Neural cell (in vitro differentiated cells): ENCODE measurements around the gene LRRC15. TPM values are rescaled to one million over a fixed set of nuclear protein-coding genes. Genes with fewer than 3 reads are reported as not detected.

ENCODE experiments used
- H2AFZ ChIP-seq: fragments of 200-600, 300-800 bp; sonication (generic), shearing (Covaris generic); 2 replicates; pipeline ENCODE4 v1.6.0; 2014; ENCODE audit warnings: low read depth, mild to moderate bottlenecking, antibody characterized with exemption, low read length, moderate library complexity
- H3F3A ChIP-seq: fragments of 200-600 bp; shearing (Covaris generic); 2 replicates; pipeline ENCODE4 v1.6.1; 2016; ENCODE audit warnings: mild to moderate bottlenecking, moderate library complexity, mixed read lengths, antibody characterized with exemption, low read length; ENCODE audit not compliant: insufficient read depth, poor library complexity, severe bottlenecking
- H3K27ac ChIP-seq: fragments of 200-600, 300-800 bp; sonication (generic), shearing (Covaris generic); 2 replicates; pipeline ENCODE4 v1.5.1; 2014; ENCODE audit warnings: mild to moderate bottlenecking, low read length, moderate library complexity
- H3K27me3 ChIP-seq: fragments of 300-800, 200-600 bp; sonication (generic), shearing (Covaris generic); 2 replicates; pipeline ENCODE4 v1.6.0; 2014; ENCODE audit warnings: mild to moderate bottlenecking, low read depth, low read length, moderate library complexity; ENCODE audit not compliant: insufficient read depth
- H3K36me3 ChIP-seq: fragments of 300-800, 200-600 bp; sonication (generic), shearing (Covaris generic); 2 replicates; pipeline ENCODE4 v1.5.1; 2014; ENCODE audit warnings: mild to moderate bottlenecking, antibody characterized with exemption, low read length, moderate library complexity; ENCODE audit not compliant: insufficient read depth
- H3K4me2 ChIP-seq: fragments of 300-800, 200-600 bp; sonication (generic), shearing (Covaris generic); 2 replicates; pipeline ENCODE4 v1.6.0; 2014; ENCODE audit warnings: mild to moderate bottlenecking, low read length
- H3K4me3 ChIP-seq: fragments of 300-800, 200-600 bp; sonication (generic), shearing (Covaris generic); 2 replicates; pipeline ENCODE4 v1.5.1; 2014; ENCODE audit warnings: mild to moderate bottlenecking, low read length, moderate library complexity
- H3K79me2 ChIP-seq: fragments of 200-600 bp; shearing (Covaris generic); replicated peaks from 2 replicates; pipeline ENCODE4 v1.6.0; 2014; ENCODE audit warnings: mild to moderate bottlenecking, low read length, moderate library complexity; ENCODE audit not compliant: insufficient read depth
- H3K9ac ChIP-seq: fragments of 300-800, 200-600 bp; sonication (generic), shearing (Covaris generic); 2 replicates; pipeline ENCODE4 v1.6.1; 2016; ENCODE audit warnings: mild to moderate bottlenecking, low read length, mixed read lengths
- H3K9me2 ChIP-seq: fragments of 200-600 bp; shearing (Covaris generic); 2 replicates; pipeline ENCODE4 v1.6.1; 2016; ENCODE audit warnings: mild to moderate bottlenecking, low read length, mixed read lengths; ENCODE audit not compliant: insufficient read depth
- H3K9me3 ChIP-seq: fragments of 200-600, 300-800 bp; sonication (generic), shearing (Covaris generic); 2 replicates; pipeline ENCODE4 v1.6.1; 2016; ENCODE audit warnings: mild to moderate bottlenecking, mixed run types, low read length, moderate library complexity, mixed read lengths
- H4K20me1 ChIP-seq: fragments of 200-600 bp; shearing (Covaris generic); 2 replicates; pipeline ENCODE4 v1.6.1; 2016; ENCODE audit warnings: mild to moderate bottlenecking, mixed run types; ENCODE audit not compliant: insufficient read depth
- EP300 ChIP-seq: fragments of 450-650 bp; conservative IDR thresholded peaks from 2 replicates; pipeline ENCODE4 v1.6.1; 2014; ENCODE audit warnings: antibody characterized with exemption, mild to moderate bottlenecking, moderate library complexity; ENCODE audit not compliant: poor library complexity, severe bottlenecking
- EZH2 ChIP-seq: fragments of 200-600, 300-800 bp; shearing (Covaris generic), sonication (generic); IDR thresholded peaks from 2 replicates; pipeline ENCODE4 v1.6.1; 2014; ENCODE audit warnings: antibody characterized with exemption, low read length, borderline replicate concordance, mild to moderate bottlenecking; ENCODE audit not compliant: insufficient read depth, poor library complexity, severe bottlenecking
- MXI1 ChIP-seq: fragments of 450-650 bp; conservative IDR thresholded peaks from 2 replicates; pipeline ENCODE4 v1.6.1; 2014; ENCODE audit warnings: antibody characterized with exemption, mild to moderate bottlenecking; ENCODE audit not compliant: poor library complexity, severe bottlenecking
- POLR2AphosphoS5 ChIP-seq: IDR thresholded peaks from 2 replicates; pipeline ENCODE4 v1.6.1; 2012
- RAD21 ChIP-seq: fragments of 450-650 bp; conservative IDR thresholded peaks from 2 replicates; pipeline ENCODE4 v1.6.1; 2014; ENCODE audit warnings: antibody characterized with exemption, mild to moderate bottlenecking, moderate library complexity
- SMC3 ChIP-seq: fragments of 450-650 bp; conservative IDR thresholded peaks from 2 replicates; pipeline ENCODE4 v1.6.1; 2014; ENCODE audit warnings: antibody characterized with exemption, mild to moderate bottlenecking, moderate library complexity; ENCODE audit not compliant: poor library complexity
- TAF1 ChIP-seq: IDR thresholded peaks from 2 replicates; pipeline ENCODE4 v1.6.1; 2012; ENCODE audit warnings: low read depth
- polyA plus RNA-seq: library from polyadenylated mRNA; depleted of rRNA; stranded (reverse); fragments of >200 nt; gene quantifications from 2 replicates; pipeline ENCODE4 v1.2.3, GENCODE V29; 2014
- TF ChIP-seq, protein P1 (sequence below): IDR thresholded peaks from 2 replicates; pipeline ENCODE4 v1.6.1; 2012; ENCODE audit warnings: borderline replicate concordance
- TF ChIP-seq, protein P2 (sequence below): fragments of 450-650 bp; IDR thresholded peaks from 2 replicates; pipeline ENCODE4 v1.5.1; 2014; ENCODE audit warnings: antibody characterized with exemption, mild to moderate bottlenecking, moderate library complexity; ENCODE audit not compliant: poor library complexity, severe bottlenecking

Gene LRRC15
- polyA plus RNA-seq, 1 donor from 2014 or later: not detected

DNA sequence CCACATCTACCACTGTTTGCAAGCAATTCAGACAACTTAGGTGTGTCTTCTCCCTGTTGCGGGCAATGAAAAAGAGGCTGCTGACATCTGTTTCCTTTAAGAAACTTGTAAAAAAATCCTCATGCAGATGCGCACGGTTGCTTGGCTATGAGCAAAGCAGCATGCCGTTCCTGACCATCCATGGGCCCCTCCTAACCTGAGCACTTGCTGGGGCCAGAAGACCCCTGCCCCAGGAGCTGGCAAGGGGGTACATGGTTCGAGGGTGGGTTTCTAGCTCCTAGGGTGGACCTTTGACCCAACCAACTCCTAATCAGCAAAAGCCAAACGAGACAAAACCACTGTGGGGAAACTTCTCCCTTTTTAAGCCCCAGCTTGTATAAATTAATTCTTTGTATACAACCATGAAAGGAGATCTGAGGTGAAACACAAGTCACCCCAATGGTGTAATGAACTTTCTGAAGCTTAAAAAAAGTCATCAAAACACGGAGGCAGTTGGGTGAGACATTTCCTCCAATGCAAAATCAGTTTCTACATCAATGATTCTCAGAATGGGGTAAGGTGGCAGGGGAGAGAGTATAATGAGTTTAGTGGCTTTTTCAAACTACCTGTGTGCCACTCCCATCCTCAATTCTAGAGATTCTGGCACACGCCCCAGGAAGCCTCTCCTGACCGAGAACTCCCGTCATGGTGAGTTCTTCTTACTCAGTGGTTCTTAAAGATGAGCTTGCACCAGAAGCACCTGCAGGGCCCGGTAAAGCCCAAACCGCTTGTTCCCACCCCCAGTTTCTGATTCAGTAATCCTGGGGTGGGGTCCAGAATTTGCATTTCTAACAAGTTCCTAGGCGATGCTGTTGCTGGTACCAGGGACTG lies 62.5 kb downstream of the LRRC15 start:
- no peaks in the 10 kb centered on the region for H3K79me2 ChIP-seq

DNA sequence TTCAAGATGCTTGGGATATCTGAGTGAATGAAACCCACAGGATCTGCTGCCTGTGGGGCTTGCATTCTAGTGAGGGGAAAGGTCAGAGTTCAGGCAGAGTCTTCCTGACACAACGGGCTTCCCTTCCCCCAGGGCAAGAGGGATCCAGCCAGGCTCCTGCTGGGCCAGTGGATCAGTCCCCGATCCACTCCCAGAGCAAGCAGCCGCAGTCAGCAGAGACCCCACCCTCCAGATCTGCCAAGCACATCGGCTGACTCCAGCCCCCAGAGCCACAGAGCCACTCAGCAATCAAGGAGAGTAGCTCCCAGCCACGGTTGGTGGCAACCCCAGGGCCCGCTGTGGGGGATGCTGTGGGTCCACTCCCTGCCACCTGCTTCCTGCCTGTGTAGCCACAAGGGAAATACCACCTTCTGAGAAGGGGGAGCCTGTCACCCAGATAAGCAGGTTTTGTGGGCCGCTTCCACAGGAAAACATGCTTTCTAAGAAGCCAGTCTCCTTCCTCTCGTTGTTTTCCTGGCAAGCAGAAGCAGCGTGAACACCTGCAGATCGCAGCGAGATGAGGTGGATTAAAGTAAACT lies 63.3 kb downstream of the LRRC15 start:
- TF ChIP-seq, protein P1, sequence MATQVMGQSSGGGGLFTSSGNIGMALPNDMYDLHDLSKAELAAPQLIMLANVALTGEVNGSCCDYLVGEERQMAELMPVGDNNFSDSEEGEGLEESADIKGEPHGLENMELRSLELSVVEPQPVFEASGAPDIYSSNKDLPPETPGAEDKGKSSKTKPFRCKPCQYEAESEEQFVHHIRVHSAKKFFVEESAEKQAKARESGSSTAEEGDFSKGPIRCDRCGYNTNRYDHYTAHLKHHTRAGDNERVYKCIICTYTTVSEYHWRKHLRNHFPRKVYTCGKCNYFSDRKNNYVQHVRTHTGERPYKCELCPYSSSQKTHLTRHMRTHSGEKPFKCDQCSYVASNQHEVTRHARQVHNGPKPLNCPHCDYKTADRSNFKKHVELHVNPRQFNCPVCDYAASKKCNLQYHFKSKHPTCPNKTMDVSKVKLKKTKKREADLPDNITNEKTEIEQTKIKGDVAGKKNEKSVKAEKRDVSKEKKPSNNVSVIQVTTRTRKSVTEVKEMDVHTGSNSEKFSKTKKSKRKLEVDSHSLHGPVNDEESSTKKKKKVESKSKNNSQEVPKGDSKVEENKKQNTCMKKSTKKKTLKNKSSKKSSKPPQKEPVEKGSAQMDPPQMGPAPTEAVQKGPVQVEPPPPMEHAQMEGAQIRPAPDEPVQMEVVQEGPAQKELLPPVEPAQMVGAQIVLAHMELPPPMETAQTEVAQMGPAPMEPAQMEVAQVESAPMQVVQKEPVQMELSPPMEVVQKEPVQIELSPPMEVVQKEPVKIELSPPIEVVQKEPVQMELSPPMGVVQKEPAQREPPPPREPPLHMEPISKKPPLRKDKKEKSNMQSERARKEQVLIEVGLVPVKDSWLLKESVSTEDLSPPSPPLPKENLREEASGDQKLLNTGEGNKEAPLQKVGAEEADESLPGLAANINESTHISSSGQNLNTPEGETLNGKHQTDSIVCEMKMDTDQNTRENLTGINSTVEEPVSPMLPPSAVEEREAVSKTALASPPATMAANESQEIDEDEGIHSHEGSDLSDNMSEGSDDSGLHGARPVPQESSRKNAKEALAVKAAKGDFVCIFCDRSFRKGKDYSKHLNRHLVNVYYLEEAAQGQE: no peak
- TF ChIP-seq SMC3: no peak
- TF ChIP-seq TAF1: no peak
- TF ChIP-seq RAD21: no peak
- TF ChIP-seq, protein P2, sequence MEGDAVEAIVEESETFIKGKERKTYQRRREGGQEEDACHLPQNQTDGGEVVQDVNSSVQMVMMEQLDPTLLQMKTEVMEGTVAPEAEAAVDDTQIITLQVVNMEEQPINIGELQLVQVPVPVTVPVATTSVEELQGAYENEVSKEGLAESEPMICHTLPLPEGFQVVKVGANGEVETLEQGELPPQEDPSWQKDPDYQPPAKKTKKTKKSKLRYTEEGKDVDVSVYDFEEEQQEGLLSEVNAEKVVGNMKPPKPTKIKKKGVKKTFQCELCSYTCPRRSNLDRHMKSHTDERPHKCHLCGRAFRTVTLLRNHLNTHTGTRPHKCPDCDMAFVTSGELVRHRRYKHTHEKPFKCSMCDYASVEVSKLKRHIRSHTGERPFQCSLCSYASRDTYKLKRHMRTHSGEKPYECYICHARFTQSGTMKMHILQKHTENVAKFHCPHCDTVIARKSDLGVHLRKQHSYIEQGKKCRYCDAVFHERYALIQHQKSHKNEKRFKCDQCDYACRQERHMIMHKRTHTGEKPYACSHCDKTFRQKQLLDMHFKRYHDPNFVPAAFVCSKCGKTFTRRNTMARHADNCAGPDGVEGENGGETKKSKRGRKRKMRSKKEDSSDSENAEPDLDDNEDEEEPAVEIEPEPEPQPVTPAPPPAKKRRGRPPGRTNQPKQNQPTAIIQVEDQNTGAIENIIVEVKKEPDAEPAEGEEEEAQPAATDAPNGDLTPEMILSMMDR: no peak
- no peak for TF ChIP-seq EZH2
- TF ChIP-seq MXI1: no peak
- no peak for TF ChIP-seq POLR2AphosphoS5
- TF ChIP-seq EP300: no peak
- no peaks in the 10 kb centered on the region for H4K20me1 ChIP-seq
- H3K79me2 ChIP-seq: no peaks in the 10 kb centered on the region
- H3K36me3 ChIP-seq: no peaks in the 10 kb centered on the region
- H3F3A ChIP-seq: no peaks in the 10 kb centered on the region
- H2AFZ ChIP-seq: no peak overlapping the region
- peaks cover 12% of the 10 kb centered on the region for H3K27me3 ChIP-seq
- H3K9me3 ChIP-seq: no peaks in the 10 kb centered on the region
- H3K27ac ChIP-seq: no peak overlapping the region
- no peak overlapping the region for H3K9ac ChIP-seq
- no peak overlapping the region for H3K4me3 ChIP-seq
- no peak overlapping the region for H3K4me2 ChIP-seq
- H3K9me2 ChIP-seq: no peaks in the 10 kb centered on the region

More for the DNA sequence above, 62.5 kb downstream of the LRRC15 start:
- H3K4me2 ChIP-seq: no peak overlapping the region
- H2AFZ ChIP-seq: no peak overlapping the region
- no peaks in the 10 kb centered on the region for H3K9me2 ChIP-seq
- TF ChIP-seq RAD21: no peak
- TF ChIP-seq, protein P1: no peak
- no peak overlapping the region for H3K27ac ChIP-seq
- no peak overlapping the region for H3K4me3 ChIP-seq
- no peaks in the 10 kb centered on the region for H3F3A ChIP-seq
- no peaks in the 10 kb centered on the region for H3K36me3 ChIP-seq
- H3K27me3 ChIP-seq: peaks cover 11% of the 10 kb centered on the region
- H4K20me1 ChIP-seq: no peaks in the 10 kb centered on the region
- H3K9me3 ChIP-seq: no peaks in the 10 kb centered on the region
- no peak overlapping the region for H3K9ac ChIP-seq
